AG09319 (cell line): ENCODE results near the gene ZCCHC24.

Experiments
- DNase-seq: peaks from one replicate; pipeline ENCODE4 v3.0.0-alpha.2; 2010; ENCODE audit warnings: low read depth; ENCODE audit errors: extremely low read depth
- TF ChIP-seq, protein P1 (sequence below): IDR thresholded peaks from 2 replicates; pipeline ENCODE4 v1.5.1; 2011; ENCODE audit warnings: low read depth, mild to moderate bottlenecking, inconsistent platforms, low read length, moderate library complexity

Gene ZCCHC24

GRCh38 chr10:79438699-79439085 is 6.7 kb downstream of the ZCCHC24 start:
- TF ChIP-seq, protein P1, sequence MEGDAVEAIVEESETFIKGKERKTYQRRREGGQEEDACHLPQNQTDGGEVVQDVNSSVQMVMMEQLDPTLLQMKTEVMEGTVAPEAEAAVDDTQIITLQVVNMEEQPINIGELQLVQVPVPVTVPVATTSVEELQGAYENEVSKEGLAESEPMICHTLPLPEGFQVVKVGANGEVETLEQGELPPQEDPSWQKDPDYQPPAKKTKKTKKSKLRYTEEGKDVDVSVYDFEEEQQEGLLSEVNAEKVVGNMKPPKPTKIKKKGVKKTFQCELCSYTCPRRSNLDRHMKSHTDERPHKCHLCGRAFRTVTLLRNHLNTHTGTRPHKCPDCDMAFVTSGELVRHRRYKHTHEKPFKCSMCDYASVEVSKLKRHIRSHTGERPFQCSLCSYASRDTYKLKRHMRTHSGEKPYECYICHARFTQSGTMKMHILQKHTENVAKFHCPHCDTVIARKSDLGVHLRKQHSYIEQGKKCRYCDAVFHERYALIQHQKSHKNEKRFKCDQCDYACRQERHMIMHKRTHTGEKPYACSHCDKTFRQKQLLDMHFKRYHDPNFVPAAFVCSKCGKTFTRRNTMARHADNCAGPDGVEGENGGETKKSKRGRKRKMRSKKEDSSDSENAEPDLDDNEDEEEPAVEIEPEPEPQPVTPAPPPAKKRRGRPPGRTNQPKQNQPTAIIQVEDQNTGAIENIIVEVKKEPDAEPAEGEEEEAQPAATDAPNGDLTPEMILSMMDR, result no peak
- no peak for DNase-seq

- TF ChIP-seq, protein P1, result peak; percentile 30
- no peak for DNase-seq
Observed at GRCh38 chr10:79438021-79438698, 7.3 kb downstream of the ZCCHC24 start.

DNA sequence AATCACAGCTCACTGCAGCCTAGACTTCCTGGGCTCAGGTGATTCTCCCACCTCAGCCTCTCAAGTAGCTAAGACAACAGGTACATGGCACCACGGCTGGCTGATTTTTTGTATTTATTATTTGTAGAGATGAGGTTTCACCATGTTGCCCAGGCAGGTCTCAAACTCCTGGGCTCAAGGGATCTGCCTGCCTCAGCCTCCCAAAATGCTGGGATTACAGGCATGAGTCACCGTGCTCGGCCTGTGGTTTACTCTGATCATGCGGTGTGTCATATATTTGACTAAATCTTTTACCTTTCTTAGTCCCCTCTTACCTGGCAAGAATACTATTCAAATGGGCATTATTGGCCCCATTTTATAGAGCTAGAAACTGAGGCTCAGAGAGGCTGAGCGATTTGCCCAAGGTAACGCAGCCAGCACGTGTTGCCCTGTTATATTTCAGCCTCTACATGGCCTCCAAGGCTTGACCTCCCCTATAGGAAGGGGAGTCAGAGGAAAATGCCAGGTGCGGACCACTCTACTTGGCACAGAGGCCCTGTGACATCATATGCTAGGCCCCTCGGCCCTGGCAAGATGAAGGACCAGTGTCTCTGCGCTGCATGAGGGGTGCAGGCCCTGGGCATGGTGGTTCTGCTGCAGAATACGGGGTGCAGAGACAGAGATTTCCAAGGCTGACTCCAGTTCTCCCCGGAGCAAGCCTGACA is 8.2 kb downstream of the ZCCHC24 start:
- TF ChIP-seq, protein P1, result no peak
- DNase-seq, result no peak

DNA sequence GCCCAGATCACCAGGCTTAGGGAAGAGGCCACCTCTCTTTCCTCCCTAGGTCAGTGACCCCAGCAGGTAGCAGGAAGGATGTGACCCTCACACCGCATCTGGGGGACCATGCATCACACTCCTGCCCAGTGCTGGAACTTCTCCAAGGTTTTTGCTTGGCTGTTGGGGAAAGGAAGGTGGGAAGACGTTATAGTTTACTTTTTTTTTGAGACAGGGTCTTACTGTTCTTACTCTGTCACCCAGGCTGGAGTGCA is 8.6 kb downstream of the ZCCHC24 start:
- TF ChIP-seq, protein P1, result no peak
- DNase-seq, result no peak

GRCh38 chr10:79436066-79436849 is 9.2 kb downstream of the ZCCHC24 start:
- TF ChIP-seq, protein P1, result no peak
- DNase-seq, result no peak

GRCh38 chr10:79435271-79436065 is 10.0 kb downstream of the ZCCHC24 start:
- TF ChIP-seq, protein P1, result no peak
- DNase-seq, result no peak
